GM18907 (cell line): Measurements from ENCODE around the gene TRIM24.
A peak's percentile ranks its signal among the peaks of the same experiment; 100 is the strongest.

Experiments
- ATAC-seq: cut with Tn5 transposase; IDR thresholded peaks from one replicate; pipeline ENCODE4 v1.9.1; 2021; ENCODE audit warnings: mild to moderate bottlenecking, moderate library complexity; ENCODE audit not compliant: unreplicated experiment

The TRIM24 gene

GRCh38 chr7:138568655-138569054 is 108.6 kb downstream of the TRIM24 start:
- no peak for ATAC-seq

DNA sequence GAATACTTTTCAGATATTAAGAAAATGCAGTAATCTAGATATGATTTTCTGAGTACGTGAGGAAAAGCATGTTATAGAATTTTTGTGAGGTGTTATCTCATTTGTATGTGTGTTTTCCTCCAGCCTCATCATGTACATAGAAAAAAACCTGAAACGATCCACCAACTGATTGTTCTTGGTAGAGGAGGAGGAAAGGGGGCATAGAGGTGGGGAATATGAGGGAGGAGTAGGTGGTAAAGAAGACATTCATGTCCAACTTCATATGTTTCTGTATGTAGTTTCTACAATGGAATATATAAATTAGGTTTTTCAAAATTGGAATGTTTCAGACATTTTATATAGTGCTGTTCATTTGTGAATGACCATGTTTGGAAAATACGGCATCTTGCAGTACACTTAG is 109.4 kb downstream of the TRIM24 start:
- no peak for ATAC-seq

- no peak for ATAC-seq
Observed at GRCh38 chr7:138570715-138571114, 110.7 kb downstream of the TRIM24 start.

GRCh38 chr7:138573741-138574140 is 113.7 kb downstream of the TRIM24 start:
- no peak for ATAC-seq

DNA sequence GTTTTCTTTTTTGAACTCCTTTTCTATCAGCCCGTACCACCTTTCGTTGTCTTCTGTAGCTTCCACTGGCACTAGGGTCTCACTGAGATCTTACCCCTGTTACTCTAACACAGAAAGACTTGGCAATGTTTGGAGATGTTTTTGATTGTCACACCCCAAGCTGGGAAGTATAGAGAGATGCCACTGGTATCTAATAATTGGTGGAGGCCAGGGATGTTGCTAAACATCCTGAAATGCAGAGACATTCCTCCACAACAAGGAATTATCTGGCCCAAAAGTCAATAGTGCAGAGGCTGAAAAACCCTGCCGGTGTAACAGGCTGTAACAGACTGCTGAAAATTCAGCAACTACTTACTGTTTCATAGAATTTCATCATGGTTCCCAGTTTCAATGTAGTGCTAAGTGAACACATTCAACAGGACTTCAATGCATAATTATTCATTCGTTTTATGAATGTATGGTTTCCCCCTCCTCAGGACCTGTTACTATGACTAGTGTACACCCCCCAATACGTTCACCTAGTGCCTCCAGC is 115.9 kb downstream of the TRIM24 start:
- ATAC-seq = no peak

DNA sequence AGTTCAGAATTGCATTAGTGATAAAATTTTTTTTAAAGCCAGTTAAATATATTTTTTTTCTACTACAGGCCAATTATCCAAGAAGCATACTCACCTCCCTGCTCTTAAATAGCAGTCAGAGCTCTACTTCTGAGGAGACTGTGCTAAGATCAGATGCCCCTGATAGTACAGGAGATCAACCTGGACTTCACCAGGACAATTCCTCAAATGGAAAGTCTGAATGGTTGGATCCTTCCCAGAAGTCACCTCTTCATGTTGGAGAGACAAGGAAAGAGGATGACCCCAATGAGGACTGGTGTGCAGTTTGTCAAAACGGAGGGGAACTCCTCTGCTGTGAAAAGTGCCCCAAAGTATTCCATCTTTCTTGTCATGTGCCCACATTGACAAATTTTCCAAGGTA is 119.1 kb downstream of the TRIM24 start:
- no peak for ATAC-seq

DNA sequence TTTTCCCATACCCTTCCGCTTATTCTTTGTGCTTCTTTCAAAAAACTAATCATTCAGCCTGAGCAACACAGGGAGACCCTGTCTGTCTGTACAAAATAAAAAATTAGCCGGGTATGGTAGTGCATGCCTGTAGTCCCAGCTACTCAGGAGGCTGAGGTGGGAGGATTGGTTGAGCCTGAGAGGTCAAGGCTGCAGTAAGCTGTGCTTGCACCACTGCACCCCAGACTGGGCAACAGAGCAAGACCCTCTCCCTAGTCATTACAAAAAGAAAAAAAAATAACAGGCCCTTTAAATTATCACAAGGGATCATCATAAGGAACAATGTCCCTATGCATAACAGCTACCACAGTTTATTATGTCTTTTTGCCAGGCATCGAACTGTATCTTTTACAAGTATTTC is 119.6 kb downstream of the TRIM24 start:
- ATAC-seq = no peak

- no peak for ATAC-seq
Observed at GRCh38 chr7:138581065-138581464, 121.0 kb downstream of the TRIM24 start.

DNA sequence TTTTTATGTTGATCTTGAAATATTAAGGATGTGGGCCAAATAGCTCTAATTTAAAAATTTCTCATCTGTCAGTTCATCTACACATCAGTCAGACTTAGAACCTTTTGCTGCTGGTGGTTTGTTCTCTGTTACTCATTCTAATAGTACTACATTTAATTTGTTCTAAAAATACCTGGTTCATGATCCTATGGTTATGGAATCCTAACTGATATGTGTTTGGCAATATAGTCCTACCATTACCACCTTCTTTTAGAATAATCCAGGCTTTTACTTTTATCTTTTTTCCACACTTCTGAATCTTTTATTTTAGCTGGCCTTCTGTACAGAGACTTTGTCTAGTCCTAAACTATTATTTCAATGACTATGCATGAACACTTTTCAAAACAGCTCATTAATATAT is 124.2 kb downstream of the TRIM24 start:
- no peak for ATAC-seq

DNA sequence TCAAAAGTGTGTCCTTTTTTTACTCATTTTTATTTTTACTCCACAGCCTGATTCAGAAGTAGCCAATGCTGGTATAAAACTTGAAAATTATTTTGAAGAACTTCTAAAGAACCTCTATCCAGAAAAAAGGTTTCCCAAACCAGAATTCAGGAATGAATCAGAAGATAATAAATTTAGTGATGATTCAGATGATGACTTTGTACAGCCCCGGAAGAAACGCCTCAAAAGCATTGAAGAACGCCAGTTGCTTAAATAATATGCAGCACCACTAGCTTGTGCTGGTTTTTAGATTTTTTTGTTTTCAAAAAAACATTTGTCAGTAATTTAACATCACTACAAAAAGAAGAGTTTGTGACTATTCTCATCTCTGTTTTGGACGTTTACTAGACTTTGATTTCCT is 124.6 kb downstream of the TRIM24 start:
- ATAC-seq = no peak

DNA sequence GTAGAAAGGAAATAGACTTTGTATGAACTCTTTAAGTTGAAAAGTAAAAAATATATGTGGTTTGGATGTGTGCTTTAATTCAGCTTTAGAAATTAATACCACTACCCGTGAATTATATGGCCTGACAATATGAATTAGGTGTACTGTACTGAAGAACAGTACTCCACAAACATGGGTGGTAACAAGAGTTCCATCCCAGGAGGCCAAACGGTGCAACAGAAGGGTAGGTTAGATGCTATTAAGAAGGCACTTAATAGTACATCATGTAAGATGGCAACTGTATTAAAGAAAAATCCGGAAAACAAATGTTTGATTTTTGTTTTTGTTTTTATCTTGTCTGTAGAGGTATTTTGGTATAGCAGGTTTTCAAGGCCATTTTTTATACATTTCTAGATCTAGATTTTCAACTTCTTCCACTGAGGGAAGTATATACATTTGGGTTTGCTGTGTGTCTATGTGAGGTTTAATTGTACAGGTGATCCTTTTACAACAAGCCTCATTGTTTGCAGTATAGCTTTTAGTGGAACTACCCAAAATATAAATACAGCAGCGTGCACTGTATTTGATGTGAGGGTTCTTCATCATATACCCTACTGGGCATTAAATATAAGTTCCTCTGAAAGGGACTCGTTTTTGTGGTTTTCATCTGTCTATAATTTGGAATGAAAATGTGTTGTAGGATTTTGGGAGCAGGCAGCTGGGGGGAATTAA is 125.4 kb downstream of the TRIM24 start:
- no peak for ATAC-seq

DNA sequence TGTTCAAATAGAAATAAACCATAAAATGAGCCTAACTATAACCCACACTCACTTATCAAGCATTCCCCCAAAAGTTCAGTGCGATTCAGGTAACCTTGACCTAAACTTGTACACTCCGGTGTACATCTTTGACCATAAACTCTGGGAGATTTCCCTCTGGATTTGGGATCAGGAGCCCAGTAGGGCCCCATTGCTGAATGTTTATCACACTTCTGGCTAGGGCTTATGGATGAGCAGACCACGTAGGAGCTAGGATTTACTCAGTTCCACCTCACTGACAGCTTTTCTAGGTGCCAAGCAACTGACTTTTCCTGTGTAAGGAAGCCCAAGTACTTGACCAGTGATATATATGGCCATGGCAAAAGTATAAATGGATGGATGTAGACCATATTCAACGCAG is 127.4 kb downstream of the TRIM24 start:
- no peak for ATAC-seq

GRCh38 chr7:138588986-138589385 is 128.9 kb downstream of the TRIM24 start:
- ATAC-seq = no peak

GRCh38 chr7:138590154-138590553 is 130.1 kb downstream of the TRIM24 start:
- no peak for ATAC-seq

GRCh38 chr7:138595454-138595853 is 135.4 kb downstream of the TRIM24 start:
- no peak for ATAC-seq

DNA sequence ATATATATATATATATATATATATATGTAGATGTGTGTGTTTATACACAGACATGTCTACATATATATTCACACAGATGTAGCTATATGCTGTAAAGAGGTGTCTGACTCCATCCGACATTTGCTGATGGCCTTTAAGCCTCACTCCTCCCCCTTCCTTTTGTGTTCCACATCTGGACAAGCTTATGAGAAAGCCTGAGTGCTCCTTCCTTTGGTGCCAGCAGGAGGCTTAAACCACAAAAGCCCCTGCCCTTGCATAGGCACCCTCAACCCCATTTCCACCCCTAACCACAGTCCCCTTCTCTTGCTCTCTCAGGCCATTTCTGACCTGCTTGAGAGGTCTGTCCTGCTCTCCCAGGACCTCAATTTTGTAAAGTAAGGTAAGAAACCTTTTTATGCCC is 142.4 kb downstream of the TRIM24 start:
- no peak for ATAC-seq

GRCh38 chr7:138603549-138604318 is 143.7 kb downstream of the TRIM24 start:
- ATAC-seq = no peak

DNA sequence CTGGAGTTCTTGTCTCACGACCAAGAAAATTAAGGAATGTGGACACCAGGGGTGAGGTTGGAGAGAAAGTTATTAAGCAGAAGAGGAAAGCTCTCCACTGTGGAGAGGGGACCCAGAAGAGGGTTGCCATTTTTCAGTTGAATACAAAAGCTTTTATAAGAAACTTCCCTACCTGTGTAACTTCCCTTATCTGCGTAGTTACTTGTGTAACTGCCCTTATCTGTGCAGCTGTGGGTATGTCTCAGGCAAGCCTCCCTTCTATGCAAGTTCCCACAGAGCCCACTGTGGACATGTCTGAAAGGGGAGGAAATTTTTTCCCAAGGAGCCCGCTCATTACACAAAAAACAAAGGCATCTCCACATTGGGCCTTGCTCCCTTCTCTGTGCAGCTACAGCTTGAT is 146.2 kb downstream of the TRIM24 start:
- ATAC-seq = no peak

DNA sequence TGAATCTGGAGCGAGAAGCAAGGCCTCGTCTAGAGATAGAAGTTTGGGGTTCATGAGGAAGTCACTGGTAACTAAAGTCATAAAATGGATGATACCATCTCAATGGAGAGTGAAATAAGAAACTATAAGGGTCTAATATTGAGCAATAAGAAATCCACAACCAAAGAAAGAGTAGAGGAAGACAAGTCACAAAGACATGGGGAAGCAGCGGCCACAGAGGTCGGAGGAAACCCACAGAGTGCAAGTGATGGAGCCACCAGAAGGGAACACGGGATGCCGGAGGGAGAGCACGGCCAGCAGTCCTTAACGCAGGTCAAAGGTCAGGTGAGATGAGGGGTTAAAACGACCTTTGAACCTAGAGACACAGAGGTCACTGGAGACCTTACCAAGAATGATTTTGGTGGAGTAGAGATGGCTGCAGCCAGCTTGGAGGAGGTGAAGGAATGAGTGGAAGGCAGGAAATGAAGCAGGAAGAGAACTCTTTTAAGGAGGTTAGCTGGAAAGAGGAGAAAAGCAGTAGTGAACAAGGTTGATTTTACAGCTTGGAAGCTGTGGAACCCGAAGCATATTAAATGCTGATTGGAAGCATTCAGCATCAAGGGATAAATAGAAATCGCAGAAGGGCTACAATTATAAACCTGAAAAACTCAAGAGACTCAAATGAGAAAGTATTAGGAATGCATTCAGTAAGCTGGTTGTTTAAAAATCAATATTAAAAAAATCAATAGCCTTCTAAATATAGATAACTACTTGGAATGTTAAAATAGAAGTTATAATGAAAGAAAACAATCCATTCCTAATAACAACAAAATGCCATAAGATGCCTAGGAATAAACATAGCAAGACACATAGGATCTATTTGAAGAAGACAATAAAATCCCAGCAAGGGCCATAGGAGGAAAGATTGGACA is 147.4 kb downstream of the TRIM24 start:
- ATAC-seq = no peak

DNA sequence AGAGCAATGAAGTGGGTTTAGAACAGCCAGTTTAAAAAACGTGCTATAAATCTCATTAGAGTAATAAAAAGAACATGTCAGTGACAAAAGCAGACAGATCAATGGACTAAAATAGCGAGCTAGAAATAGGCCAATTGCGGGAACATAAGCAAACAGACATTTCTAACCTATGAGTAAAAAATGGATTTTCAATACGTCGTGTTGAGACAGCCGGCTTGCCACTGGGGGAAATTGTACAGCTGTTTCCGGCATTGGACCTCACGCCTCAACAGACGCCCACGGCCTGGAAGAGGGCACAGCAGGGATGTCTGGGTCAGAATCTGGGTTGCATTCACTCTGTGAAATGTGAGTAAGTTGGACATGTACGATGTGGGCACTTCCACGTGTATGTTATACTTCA is 148.2 kb downstream of the TRIM24 start:
- peak; percentile 80 for ATAC-seq

DNA sequence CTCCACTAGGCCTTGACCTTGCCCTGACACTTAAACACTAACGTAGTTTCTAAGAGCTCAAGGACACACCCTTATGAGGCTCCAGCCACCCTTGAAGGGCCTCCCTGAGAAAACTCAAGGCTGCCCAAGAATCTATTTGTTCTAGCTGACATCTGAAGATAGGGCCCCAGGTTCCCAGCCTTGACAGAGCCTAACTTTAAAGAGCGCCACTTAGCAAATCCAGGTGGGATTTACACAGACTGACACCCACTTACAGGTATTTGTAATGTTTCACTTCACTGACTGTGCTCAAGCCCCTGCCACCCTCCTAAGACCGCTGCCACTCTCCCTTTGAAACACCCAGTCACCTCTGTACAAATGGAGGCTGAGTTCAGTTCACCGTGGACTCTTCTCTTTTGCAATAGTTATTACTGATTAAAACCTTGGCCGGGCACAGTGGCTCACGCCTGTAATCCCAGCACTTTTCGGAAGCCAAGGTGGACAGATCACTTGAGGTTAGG is 150.7 kb downstream of the TRIM24 start:
- ATAC-seq = no peak
